BLaER1 treated with 17β-estradiol and CSF1 and Interleukin-3, amounts not matched to agents 10 nM and 100 nM (cell line): ENCODE measurements around the gene TICAM2.

Source experiments
- H3K27ac ChIP-seq, 11 experiments: shearing (Covaris generic); formaldehyde crosslinking; 2 replicates each; pipeline ENCODE4 v1.8.1; 2022
- H3K27me3 ChIP-seq, 11 experiments: shearing (Covaris generic); formaldehyde crosslinking; 2 replicates each; pipeline ENCODE4 v1.8.1; 2022
- H3K36me3 ChIP-seq, 11 experiments: shearing (Covaris generic); formaldehyde crosslinking; 2 replicates each; pipeline ENCODE4 v1.8.1; 2022
- H3K4me1 ChIP-seq, 10 experiments: shearing (Covaris generic); formaldehyde crosslinking; 2 replicates each; pipeline ENCODE4 v1.8.1; 2022
- H3K4me2 ChIP-seq, 11 experiments: shearing (Covaris generic); formaldehyde crosslinking; 2 replicates each; pipeline ENCODE4 v1.8.1; 2022
- H3K4me3 ChIP-seq, 10 experiments: shearing (Covaris generic); formaldehyde crosslinking; 2 replicates each; pipeline ENCODE4 v1.8.1; 2022
- H3K9ac ChIP-seq, 11 experiments: shearing (Covaris generic); formaldehyde crosslinking; 2 replicates each; pipeline ENCODE4 v1.8.1; 2022
- H3K9me3 ChIP-seq, 11 experiments: shearing (Covaris generic); formaldehyde crosslinking; replicated peaks in 1 of 11; 2 replicates each; pipeline ENCODE4 v1.8.1; 2022
- H4K20me1 ChIP-seq, 11 experiments: shearing (Covaris generic); formaldehyde crosslinking; 2 replicates each; pipeline ENCODE4 v1.8.1; 2022
- Cebpa-rat ChIP-seq, 11 experiments: shearing (Covaris generic); IDR thresholded peaks; 2 replicates each; pipeline ENCODE4 v1.8.1; 2022

Gene TICAM2

GRCh38 chr5:115542651-115543364, 59.5 kb downstream of the TICAM2 start:
- H3K9ac ChIP-seq = peak overlapping the region; percentile 96 to 99 (median 99)
- no peak for TF ChIP-seq Cebpa-rat (IDR thresholded peaks at IDR 0.05)
- H3K4me2 ChIP-seq = peak overlapping the region; percentile 86 to 100 (median 98)
- H4K20me1 ChIP-seq = peaks cover 28 to 66% (median 58%) of the 10 kb centered on the region in 11 experiments
- peak overlapping the region; percentile 86 to 100 (median 96) for H3K4me3 ChIP-seq
- peaks cover 25 to 52% (median 46%) of the 10 kb centered on the region in 11 experiments for H3K9me3 ChIP-seq
- H3K27me3 ChIP-seq = no peaks in the 10 kb centered on the region
- peaks cover 17 to 43% (median 31%) of the 10 kb centered on the region in 10 experiments for H3K4me1 ChIP-seq
- H3K27ac ChIP-seq = peak overlapping the region in 10 of 11 experiments; percentile 95 to 98 (median 98); a peak in 19 of 22 replicates
- H3K36me3 ChIP-seq = peaks cover 38 to 62% (median 53%) of the 10 kb centered on the region in 11 experiments

DNA sequence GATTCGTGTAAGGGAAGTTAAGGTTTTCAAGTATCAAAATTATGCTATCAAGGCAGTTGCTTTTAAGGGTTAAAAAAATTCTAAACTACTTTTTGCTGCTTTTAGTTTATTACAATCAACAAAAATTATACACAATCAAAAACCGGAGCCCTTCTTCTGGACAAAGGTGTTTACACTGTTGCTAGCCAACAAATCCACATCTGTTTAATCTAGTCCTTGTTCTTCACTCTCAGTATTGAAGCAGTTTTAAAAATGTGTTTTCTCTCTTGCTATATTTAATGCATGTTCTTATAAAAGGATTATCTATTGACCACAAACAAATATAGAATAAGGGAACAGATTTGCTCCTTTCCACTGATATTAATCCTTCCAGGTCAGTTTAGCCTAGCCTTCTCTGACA, 60.2 kb downstream of the TICAM2 start:
- Histone ChIP-seq H3K4me1 (peaks cover 17 to 43% (median 35%) of the 10 kb centered on the region in 10 experiments), H3K9ac (peak overlapping the region; percentile 96 to 99 (median 99)), H3K27me3 (no peaks in the 10 kb centered on the region), H3K4me2 (peak overlapping the region; percentile 86 to 100 (median 98)), H3K27ac (peak overlapping the region in 5 of 11 experiments; percentile 37 to 98 (median 98); a peak in 8 of 22 replicates), H3K9me3 (peaks cover 27 to 54% (median 49%) of the 10 kb centered on the region in 11 experiments), H4K20me1 (peaks cover 29 to 66% (median 58%) of the 10 kb centered on the region in 11 experiments), H3K4me3 (peak overlapping the region; percentile 86 to 100 (median 96)), H3K36me3 (peaks cover 46 to 69% (median 60%) of the 10 kb centered on the region in 11 experiments)
- no peak for TF ChIP-seq Cebpa-rat (IDR thresholded peaks at IDR 0.05)

- peak overlapping the region; percentile 86 to 100 (median 96) for H3K4me3 ChIP-seq
- H3K27me3 ChIP-seq = no peaks in the 10 kb centered on the region
- H3K4me2 ChIP-seq = peak overlapping the region; percentile 86 to 100 (median 98); a peak in 21 of 22 replicates
- peak overlapping the region in 5 of 11 experiments; percentile 37 to 98 (median 98); a peak in 6 of 22 replicates for H3K27ac ChIP-seq
- TF ChIP-seq Cebpa-rat (IDR thresholded peaks at IDR 0.05) = no peak
- H3K36me3 ChIP-seq = peaks cover 50 to 74% (median 65%) of the 10 kb centered on the region in 11 experiments
- H3K9ac ChIP-seq = peak overlapping the region; percentile 96 to 99 (median 99); a peak in 20 of 22 replicates
- H3K9me3 ChIP-seq = peaks cover 27 to 54% (median 49%) of the 10 kb centered on the region in 11 experiments
- peaks cover 31 to 71% (median 63%) of the 10 kb centered on the region in 11 experiments for H4K20me1 ChIP-seq
- peaks cover 17 to 43% (median 36%) of the 10 kb centered on the region in 10 experiments for H3K4me1 ChIP-seq
Observed at GRCh38 chr5:115541611-115542010, 60.7 kb downstream of the TICAM2 start.

GRCh38 chr5:115535479-115536035, 66.7 kb downstream of the TICAM2 start:
- H3K27ac ChIP-seq = no peak overlapping the region
- peaks cover 79 to 99% (median 94%) of the 10 kb centered on the region in 11 experiments for H3K36me3 ChIP-seq
- no peaks in the 10 kb centered on the region for H3K27me3 ChIP-seq
- peaks cover 7 to 84% (median 15%) of the 10 kb centered on the region in 10 experiments; a peak in 16 of 20 replicates for H3K4me1 ChIP-seq
- H3K9me3 ChIP-seq = peaks cover 24 to 51% (median 46%) of the 10 kb centered on the region in 11 experiments
- no peak for TF ChIP-seq Cebpa-rat (IDR thresholded peaks at IDR 0.05)
- H4K20me1 ChIP-seq = peaks cover 14 to 100% (median 74%) of the 10 kb centered on the region in 11 experiments
- H3K4me2 ChIP-seq = no peak overlapping the region
- peak overlapping the region in 1 of 10 experiments; percentile 0; a peak in 1 of 20 replicates for H3K4me3 ChIP-seq
- H3K9ac ChIP-seq = no peak overlapping the region

GRCh38 chr5:115532517-115532916, 69.8 kb downstream of the TICAM2 start:
- peak overlapping the region in 2 of 11 experiments; percentile 35 to 58; a peak in 3 of 22 replicates for H3K4me2 ChIP-seq
- H3K9ac ChIP-seq = peak overlapping the region in 1 of 11 experiments; percentile 55; a peak in 1 of 22 replicates
- TF ChIP-seq Cebpa-rat (IDR thresholded peaks at IDR 0.05) = no peak
- H3K27me3 ChIP-seq = no peaks in the 10 kb centered on the region
- H3K4me1 ChIP-seq = peaks cover 0 to 84% (median 0%) of the 10 kb centered on the region in 10 experiments; a peak in 4 of 20 replicates
- H3K4me3 ChIP-seq = no peak overlapping the region
- peaks cover 14 to 100% (median 78%) of the 10 kb centered on the region in 11 experiments; a peak in 20 of 22 replicates for H4K20me1 ChIP-seq
- H3K27ac ChIP-seq = no peak overlapping the region; a peak in 1 of 22 replicates
- peaks cover 23 to 25% (median 23%) of the 10 kb centered on the region in 11 experiments for H3K9me3 ChIP-seq
- peaks cover 69 to 97% (median 85%) of the 10 kb centered on the region in 11 experiments for H3K36me3 ChIP-seq

DNA sequence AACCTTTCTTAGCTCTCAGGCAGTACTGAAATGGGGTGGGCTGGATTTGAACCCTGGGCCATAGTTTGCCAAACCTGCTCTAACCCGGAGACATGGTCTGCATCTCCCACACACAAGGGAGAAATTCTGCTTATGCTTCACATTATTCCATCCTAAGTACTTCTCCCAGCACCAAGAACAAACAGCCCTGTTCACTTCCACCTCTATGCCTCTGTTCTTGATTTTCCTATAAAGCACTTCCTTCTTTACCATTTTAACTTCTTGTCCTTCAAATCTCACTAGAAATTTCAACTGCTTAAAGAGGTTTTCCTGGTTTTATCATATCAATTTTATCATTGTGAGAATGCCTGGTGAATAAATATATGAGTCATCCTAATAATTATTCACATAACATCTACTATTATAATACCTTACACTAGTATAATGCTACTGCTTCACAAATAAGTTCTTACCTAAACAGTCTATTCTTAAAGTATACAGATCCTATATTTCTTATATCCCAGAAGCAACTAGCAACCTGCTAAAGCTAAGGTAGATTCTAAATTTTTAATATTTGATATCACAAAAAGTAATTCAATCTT, 70.4 kb downstream of the TICAM2 start:
- H3K4me3 ChIP-seq = no peak overlapping the region
- H3K9me3 ChIP-seq = peaks cover 17 to 18% (median 17%) of the 10 kb centered on the region in 11 experiments
- H3K36me3 ChIP-seq = peaks cover 66 to 97% (median 85%) of the 10 kb centered on the region in 11 experiments
- peak overlapping the region in 2 of 11 experiments; percentile 35 to 58; a peak in 3 of 22 replicates for H3K4me2 ChIP-seq
- H3K27me3 ChIP-seq = no peaks in the 10 kb centered on the region
- H3K9ac ChIP-seq = peak overlapping the region in 1 of 11 experiments; percentile 55; a peak in 1 of 22 replicates
- H3K4me1 ChIP-seq = peaks cover 0 to 84% (median 0%) of the 10 kb centered on the region in 10 experiments; a peak in 4 of 20 replicates
- TF ChIP-seq Cebpa-rat (IDR thresholded peaks at IDR 0.05) = no peak
- peaks cover 15 to 100% (median 80%) of the 10 kb centered on the region in 11 experiments; a peak in 21 of 22 replicates for H4K20me1 ChIP-seq
- H3K27ac ChIP-seq = no peak overlapping the region; a peak in 1 of 22 replicates

DNA sequence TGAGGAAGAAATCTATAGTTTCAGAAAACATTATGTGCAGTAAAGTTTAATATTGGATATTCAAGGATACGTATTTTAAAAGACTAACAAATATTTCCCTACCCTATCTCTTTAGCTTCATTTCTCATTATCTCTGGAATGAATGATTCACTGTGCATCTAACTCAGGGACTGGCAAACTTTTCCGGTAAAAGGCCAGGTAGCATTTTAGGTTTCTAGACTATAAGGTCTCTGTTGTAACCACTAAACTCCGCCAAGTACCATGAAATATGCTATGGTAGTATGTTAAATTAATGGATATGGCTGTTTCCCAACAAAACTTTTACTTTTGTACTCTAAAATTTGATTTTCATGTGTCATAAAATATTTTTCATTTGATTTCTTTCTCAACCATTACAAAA, 70.9 kb downstream of the TICAM2 start:
- Histone ChIP-seq H3K27me3 (no peaks in the 10 kb centered on the region), H4K20me1 (peaks cover 20 to 100% (median 81%) of the 10 kb centered on the region in 11 experiments; a peak in 21 of 22 replicates), H3K27ac (no peak overlapping the region), H3K36me3 (peaks cover 66 to 97% (median 85%) of the 10 kb centered on the region in 11 experiments), H3K4me1 (peaks cover 0 to 84% (median 0%) of the 10 kb centered on the region in 10 experiments; a peak in 4 of 20 replicates), H3K9ac (no peak overlapping the region), H3K4me2 (peak overlapping the region in 2 of 11 experiments; percentile 35 to 58; a peak in 3 of 22 replicates), H3K9me3 (peaks cover 12 to 13% (median 12%) of the 10 kb centered on the region in 11 experiments), H3K4me3 (no peak overlapping the region)
- TF ChIP-seq Cebpa-rat (IDR thresholded peaks at IDR 0.05) = no peak

- Histone ChIP-seq H3K36me3 (peaks cover 66 to 97% (median 85%) of the 10 kb centered on the region in 11 experiments), H4K20me1 (peaks cover 29 to 100% (median 82%) of the 10 kb centered on the region in 11 experiments; a peak in 21 of 22 replicates), H3K9ac (no peak overlapping the region), H3K4me3 (no peak overlapping the region), H3K27me3 (no peaks in the 10 kb centered on the region), H3K4me1 (peaks cover 0 to 90% (median 0%) of the 10 kb centered on the region in 10 experiments; a peak in 4 of 20 replicates), H3K27ac (no peak overlapping the region), H3K9me3 (peaks cover 2 to 4% (median 3%) of the 10 kb centered on the region in 11 experiments; a peak in 21 of 22 replicates), H3K4me2 (peak overlapping the region in 2 of 11 experiments; percentile 33 to 57; a peak in 4 of 22 replicates)
- TF ChIP-seq Cebpa-rat (IDR thresholded peaks at IDR 0.05) = no peak
Observed at GRCh38 chr5:115530426-115530825, 71.9 kb downstream of the TICAM2 start.
